Measurements from ENCODE around the gene ZNF513. TPM values are rescaled to one million over a fixed set of nuclear protein-coding genes. Genes with fewer than 3 reads are reported as not detected.
A peak's percentile ranks its signal among the peaks of the same experiment; 100 is the strongest.

Gene ZNF513
- total RNA-seq, 1 experiment from 2014 or later: 12.8 TPM

- TF ChIP-seq, protein P1, sequence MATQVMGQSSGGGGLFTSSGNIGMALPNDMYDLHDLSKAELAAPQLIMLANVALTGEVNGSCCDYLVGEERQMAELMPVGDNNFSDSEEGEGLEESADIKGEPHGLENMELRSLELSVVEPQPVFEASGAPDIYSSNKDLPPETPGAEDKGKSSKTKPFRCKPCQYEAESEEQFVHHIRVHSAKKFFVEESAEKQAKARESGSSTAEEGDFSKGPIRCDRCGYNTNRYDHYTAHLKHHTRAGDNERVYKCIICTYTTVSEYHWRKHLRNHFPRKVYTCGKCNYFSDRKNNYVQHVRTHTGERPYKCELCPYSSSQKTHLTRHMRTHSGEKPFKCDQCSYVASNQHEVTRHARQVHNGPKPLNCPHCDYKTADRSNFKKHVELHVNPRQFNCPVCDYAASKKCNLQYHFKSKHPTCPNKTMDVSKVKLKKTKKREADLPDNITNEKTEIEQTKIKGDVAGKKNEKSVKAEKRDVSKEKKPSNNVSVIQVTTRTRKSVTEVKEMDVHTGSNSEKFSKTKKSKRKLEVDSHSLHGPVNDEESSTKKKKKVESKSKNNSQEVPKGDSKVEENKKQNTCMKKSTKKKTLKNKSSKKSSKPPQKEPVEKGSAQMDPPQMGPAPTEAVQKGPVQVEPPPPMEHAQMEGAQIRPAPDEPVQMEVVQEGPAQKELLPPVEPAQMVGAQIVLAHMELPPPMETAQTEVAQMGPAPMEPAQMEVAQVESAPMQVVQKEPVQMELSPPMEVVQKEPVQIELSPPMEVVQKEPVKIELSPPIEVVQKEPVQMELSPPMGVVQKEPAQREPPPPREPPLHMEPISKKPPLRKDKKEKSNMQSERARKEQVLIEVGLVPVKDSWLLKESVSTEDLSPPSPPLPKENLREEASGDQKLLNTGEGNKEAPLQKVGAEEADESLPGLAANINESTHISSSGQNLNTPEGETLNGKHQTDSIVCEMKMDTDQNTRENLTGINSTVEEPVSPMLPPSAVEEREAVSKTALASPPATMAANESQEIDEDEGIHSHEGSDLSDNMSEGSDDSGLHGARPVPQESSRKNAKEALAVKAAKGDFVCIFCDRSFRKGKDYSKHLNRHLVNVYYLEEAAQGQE (IDR thresholded peaks at IDR 0.05; ENCODE audit: low read depth): no peak
- TF ChIP-seq MAX (IDR thresholded peaks at IDR 0.05) (peak; percentile 86), SIN3A (IDR thresholded peaks at IDR 0.05; ENCODE audit: low read depth) (peak; percentile 43; the same call in 1 of the 2 replicates), ELF1 (IDR thresholded peaks at IDR 0.05; ENCODE audit: borderline replicate concordance, low read depth) (no peak; the same call in 1 of the 2 replicates), CBX3 (IDR thresholded peaks at IDR 0.05; ENCODE audit: low read depth) (peak; percentile 78; the same call in 1 of the 2 replicates), CEBPB (IDR thresholded peaks at IDR 0.05; ENCODE audit: low read depth) (no peak), FOSL1 (IDR thresholded peaks at IDR 0.05; ENCODE audit: low read depth) (no peak), ZNF274 (IDR thresholded peaks at IDR 0.05; ENCODE audit: low read depth, low read length) (no peak), JUND (IDR thresholded peaks at IDR 0.05) (no peak; the same call in 1 of the 2 replicates), SRF (IDR thresholded peaks at IDR 0.05; ENCODE audit: low read depth) (no peak)
Observed at GRCh38 chr2:27380626-27381545, at the start of gene ZNF513 (continued).
